ES-I3 (cell line): ENCODE measurements around the gene CCDC116.

Experiments used
- H3K36me3 ChIP-seq: 2 replicates; pipeline ENCODE4 v1.6.1; 2013; ENCODE audit warnings: mild to moderate bottlenecking, low read length, control low read depth, moderate library complexity; ENCODE audit not compliant: insufficient read depth
- H3K4me1 ChIP-seq: 2 replicates; pipeline ENCODE4 v1.6.1; 2013; ENCODE audit warnings: mild to moderate bottlenecking, control low read depth, low read length; ENCODE audit not compliant: insufficient read depth
- H3K9ac ChIP-seq: 2 replicates; pipeline ENCODE4 v1.6.1; 2013; ENCODE audit warnings: low read depth, mild to moderate bottlenecking, low read length, moderate library complexity
- H3K9me3 ChIP-seq: 2 replicates; pipeline ENCODE4 v1.6.1; 2013; ENCODE audit warnings: mild to moderate bottlenecking, low read length, moderate library complexity; ENCODE audit not compliant: control insufficient read depth, insufficient read depth

Gene CCDC116

GRCh38 chr22:21685164-21685513 lies 52.6 kb downstream of the CCDC116 start:
- H3K36me3 ChIP-seq: no peaks in the 10 kb centered on the region
- no peaks in the 10 kb centered on the region for H3K4me1 ChIP-seq
- no peak overlapping the region for H3K9ac ChIP-seq
- no peaks in the 10 kb centered on the region for H3K9me3 ChIP-seq

- H3K4me1 ChIP-seq: no peaks in the 10 kb centered on the region
- H3K9me3 ChIP-seq: no peaks in the 10 kb centered on the region
- H3K36me3 ChIP-seq: no peaks in the 10 kb centered on the region
- H3K9ac ChIP-seq: no peak overlapping the region
Measured at GRCh38 chr22:21686193-21686608, 53.6 kb downstream of the CCDC116 start.
